Measurements from ENCODE around the gene CNNM1.

CNNM1 gene

DNA sequence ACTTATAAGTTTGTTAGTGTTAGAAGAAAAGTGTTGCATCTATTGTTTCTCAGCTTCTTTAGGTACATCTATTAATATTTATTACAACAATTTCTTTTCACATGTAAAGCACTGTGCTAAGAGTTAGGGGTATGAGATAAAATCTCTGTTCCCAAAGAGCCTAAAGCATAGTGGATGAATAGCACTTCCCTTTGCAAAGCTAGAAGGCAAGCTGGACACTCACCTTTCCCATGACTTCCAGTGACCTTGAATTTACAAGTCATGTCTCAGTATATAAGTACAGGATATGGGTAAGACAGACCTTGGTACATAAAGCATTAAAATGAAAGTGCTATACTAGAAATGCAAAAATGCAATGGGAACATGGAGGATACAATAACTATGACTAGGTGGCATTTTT, 8.7 kb downstream of the CNNM1 start:
- no peak for DNase-seq (ENCODE audit: low spot score)

DNA sequence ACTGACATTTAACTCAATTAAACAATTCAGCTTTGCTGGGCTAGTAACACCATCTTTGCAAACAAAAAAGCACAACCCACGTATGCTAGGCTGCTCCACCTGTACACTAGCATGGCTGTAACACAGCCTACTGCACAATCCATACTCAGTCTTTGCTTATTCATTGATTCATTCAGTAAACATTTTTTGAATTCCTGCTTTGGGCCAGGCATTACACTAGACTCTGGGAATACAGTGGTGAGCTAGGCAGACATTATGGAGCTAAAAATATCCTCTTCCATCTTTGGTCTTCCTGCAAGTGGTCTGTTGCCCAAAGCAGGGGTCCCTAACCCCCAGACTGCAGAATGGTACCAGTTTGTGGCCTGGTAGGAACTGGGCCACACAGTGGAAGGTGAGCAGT, 9.9 kb downstream of the CNNM1 start:
- no peak for DNase-seq (ENCODE audit: low spot score)

DNA sequence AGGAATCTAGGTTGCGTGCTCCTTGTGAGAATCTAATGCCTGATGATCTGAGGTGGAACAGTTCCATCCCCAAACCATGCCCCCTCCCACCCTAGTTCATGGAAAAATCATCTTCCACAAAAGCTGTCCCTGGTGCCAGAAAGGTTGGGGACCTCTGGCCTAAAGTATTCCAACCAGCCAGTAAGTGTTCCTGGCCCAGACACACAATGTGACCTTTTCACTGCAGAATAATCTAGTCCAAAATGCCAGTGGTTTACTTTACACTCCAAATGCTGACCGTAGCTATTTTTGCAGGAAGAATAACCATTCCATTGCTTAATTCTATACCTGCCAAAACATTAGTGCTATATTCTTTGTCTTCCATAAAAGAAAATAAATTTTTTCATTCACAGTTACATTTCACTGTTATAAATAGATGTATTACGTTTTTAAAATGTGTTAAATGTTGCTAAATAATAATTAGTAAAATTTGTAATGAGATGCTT, 10.4 kb downstream of the CNNM1 start:
- DNase-seq (ENCODE audit: low spot score) = no peak

DNA sequence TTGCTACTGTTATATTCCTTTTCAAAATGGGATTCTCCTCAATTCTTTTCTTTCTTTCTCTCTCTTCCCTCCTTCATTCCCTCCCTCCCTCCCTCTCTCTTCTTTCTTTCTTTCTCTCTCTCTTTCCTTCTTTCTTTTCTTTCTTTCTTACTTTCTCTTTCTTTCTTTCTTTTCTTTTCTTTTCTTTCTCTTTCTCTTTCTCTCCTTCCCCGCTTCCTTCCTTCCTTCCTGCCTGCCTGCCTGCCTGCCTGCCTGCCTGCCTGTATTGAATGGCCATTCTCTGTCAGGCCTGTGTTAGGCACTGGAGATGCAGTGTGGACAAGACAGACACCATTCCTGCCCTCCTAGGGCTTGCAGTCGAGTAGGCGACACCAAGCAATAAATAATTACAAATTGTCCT, 11.5 kb downstream of the CNNM1 start:
- DNase-seq (ENCODE audit: low spot score) = no peak

DNA sequence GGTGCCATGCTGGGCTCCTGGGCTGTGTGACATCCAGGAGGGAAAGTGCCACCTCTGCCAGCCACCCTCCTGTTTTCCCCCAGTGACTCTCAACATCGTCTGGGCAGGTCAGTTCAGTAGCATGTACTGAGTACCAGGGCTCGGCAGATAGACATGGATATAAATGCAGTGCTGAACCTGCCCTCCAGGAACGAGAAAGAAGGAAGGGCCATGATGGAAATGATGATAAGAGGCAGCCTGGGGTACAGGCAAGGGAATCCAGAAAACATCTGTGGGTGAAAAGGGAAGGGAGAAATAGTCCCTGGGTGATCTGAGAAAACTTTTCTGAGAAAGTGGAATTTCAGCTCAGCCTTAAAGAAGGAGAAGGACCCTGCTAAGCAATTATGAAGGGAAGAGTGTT, 12.1 kb downstream of the CNNM1 start:
- no peak for DNase-seq (ENCODE audit: low spot score)

DNA sequence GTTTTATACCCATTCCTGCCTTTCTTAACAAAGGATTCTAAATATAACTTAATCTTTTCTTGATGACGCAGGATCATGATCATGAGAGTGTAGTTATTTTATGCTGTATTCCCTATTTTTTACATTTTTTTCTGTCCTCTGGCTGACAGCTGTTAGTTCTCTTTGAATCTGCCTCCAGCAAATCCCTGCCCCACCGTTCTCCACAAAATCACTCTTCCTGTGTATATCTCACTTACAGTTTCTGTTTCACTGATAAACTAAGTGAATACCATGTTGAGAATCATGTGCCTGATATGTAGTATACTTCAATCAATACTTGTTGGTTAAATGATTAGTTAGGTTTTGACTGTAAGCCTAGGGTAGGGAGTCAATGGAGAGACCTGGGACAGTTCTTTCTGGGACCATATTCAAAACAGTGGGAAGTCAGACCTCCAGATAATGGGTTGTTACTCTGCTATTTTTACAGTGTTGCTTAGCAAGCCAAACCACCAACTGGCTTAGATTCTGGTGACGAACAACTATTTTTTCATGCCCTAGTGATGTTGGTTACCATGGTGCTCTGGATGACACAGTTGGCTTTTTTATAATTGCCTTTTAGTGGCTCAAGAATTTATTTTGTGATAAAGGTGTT, 12.8 kb downstream of the CNNM1 start:
- peak; percentile 68 for DNase-seq (ENCODE audit: low spot score)

DNA sequence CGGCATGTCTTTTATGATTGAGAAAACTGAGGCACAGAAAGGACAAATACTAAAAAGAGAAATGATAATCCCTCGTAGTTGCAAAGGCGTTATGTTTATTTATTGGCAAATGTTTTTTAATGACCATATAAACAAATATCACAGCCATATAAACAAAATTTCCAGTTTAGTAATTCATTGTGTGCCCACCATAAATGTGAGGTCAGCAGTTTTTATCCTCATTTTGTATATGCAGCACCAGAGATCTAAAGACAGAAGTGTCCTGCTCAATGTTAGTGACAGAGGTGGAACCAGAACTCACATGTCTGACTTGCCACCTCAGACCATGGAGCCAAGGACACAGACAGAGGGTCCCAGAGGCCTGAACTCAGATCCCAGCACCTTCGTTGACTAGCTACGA, 14.1 kb downstream of the CNNM1 start:
- DNase-seq (ENCODE audit: low spot score) = no peak

DNA sequence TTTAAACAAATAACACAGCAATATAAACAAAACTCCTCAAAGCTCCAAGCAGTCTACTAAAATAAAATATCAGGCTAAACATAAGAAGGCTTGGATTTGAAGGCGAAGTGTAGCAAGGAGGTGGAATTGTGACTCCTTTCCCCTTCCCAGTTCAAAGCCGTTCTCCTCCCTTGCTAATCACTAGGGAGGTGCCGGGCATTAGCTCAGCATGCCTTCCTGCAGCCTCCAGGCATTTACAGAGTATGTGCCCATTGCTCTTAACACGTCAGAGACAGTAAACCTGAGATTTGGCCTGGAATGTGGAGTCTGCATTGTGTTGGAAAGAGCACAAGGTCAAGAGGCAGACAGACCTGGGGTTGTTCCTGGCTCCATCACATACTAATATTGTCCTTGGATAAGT, 15.6 kb downstream of the CNNM1 start:
- no peak for DNase-seq (ENCODE audit: low spot score)

DNA sequence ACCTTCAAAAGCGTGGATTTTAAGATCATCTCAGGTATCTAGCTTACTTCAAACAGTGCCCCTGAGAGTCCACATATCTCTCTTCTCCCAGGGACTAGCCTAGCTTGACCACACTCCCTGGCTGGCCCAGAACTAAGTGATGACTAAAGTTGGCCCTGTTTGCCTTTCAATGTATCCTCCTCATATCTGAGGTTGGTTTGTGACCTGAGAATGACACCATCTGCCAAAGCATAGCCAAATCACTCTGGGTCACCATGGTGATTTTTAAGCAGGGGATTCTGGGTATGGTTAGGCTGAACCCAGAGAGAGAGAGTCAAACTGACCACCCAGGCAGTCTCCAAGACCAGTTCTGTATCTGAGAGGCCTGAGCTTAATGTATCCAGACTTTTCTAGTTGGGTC, 16.2 kb downstream of the CNNM1 start:
- DNase-seq (ENCODE audit: low spot score) = no peak

DNA sequence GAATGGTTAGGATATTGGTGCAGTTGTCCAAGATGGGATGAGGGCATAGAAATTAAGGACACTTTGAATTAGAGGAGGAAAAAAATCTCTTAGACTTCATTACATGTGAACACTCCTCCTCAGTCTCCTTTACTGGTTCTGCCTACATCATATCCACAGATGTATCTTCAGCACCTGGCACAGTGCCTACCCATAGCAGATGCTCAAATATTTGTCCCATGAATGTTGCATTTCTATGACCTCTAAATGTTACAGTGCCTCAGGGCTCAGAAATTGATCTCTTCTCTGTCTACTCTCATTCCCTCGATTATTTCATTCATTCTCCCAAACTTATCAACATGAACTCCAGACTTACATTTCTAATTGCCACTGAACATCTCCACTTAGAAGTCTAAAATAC, 17.1 kb downstream of the CNNM1 start:
- peak; percentile 45 for DNase-seq (ENCODE audit: low spot score)

DNA sequence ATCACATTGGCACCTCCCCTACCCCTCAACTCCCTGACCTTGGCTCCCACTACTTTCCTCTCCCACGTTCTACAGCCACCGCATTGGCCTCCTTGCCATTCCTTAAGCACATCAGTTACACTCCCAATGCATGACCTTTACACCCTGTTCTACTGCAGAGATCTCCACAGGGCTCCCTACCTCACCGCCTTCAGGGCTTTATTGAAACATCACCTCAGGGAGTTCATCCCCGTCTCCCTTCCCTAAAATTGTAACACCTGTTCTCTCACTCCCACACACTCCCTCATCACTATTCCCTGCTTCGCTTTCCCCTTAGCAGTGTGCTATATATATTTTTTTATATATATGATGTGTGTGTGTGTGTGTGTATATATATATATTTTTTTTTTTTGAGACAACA, 18.5 kb downstream of the CNNM1 start:
- DNase-seq (ENCODE audit: low spot score) = no peak

DNA sequence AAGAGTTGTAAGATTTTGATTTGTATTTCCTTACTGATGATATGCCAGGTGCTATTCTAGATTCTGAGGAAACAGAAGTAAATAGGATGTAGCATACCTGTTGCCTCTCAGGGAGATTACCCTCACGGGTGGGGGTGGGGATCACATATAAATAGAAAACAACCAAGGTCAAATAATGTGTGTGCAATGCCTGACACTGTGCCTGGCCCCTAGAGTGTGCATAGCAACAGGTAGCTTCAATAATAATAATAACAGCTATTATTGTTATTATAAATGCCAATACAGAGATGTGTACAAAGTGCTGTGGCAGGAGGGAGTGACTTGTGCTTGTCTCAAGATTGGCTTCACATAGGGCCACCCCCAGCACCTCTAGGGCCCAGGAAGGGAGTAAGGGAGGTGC, 24.0 kb downstream of the CNNM1 start:
- no peak for DNase-seq (ENCODE audit: low spot score)

DNA sequence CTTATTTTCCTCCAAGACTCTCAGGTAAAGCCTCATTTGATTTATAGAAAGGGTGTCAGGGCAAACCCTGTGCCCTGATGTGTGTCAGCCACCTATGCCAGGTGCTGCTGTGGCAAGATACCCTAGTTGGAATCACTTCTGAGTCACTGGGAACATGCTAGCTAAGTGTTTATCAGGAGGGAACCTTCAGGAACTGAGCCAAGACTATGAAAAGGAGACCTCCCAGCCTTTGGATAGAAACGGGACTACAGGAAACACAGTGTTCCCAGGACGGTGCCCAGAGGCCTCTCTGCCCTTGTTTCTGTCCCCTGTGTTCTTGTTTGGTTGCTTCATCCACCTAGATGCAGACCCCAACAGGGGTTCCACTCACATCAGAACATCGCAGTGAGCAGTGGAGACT, 28.5 kb downstream of the CNNM1 start:
- no peak for DNase-seq (ENCODE audit: low spot score)

DNA sequence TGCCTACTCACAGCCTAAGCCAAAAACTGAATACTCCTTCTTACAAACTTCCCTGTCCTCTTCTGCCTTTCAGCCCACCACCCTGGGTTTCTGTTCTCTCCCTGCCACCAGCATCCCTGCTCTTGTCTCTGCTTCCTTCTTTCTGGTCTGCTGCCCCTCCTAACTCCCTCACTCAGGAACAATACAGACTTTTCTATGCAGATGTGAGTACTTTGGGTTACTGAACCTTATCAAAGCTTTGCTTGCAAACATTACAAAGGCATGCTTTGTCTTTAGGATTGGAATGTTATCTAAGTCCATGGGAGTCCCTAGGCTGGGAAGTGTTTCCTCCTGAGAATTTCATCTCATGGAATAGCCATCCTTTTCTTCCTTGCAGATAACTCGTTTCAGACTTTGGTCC, 28.9 kb downstream of the CNNM1 start:
- no peak for DNase-seq (ENCODE audit: low spot score)

DNA sequence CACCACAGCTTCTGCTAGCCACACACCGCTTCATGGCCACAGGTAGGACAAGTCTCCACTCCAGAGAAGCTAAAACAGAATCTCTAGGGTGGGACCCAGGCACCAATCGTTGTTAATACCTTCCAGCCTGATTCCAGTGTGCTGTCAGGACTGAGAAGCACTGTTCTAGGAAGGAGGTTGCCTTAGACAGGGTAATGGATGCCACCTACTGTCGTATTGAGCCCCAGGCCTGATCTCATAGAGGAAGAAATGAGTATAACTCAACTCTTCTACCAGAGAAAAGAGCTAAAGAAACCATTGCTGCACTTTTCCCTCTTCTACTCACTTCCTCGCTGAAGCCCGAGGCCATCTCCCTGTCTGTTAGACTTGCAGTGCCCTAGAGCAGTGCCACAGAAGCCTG, 31.8 kb downstream of the CNNM1 start:
- DNase-seq (ENCODE audit: low spot score) = no peak

DNA sequence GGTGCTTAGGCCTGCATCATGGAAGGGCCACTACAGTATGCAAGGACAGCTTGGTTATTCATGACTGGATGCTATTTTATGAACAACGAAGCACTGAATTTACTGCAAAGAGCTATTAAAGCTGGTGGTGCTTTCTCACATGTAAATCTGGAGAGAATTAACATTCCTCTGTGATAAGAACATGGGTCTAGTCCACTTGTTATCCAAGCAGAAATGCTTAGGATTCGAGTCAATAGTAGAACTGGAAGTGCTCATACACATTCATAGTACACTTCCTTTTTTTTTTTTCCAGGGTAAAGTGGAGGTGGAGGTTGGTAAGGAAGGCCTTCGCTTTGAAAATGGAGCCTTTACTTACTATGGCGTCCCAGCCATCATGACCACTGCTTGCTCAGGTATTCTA, 35.0 kb downstream of the CNNM1 start:
- no peak for DNase-seq (ENCODE audit: low spot score)

DNA sequence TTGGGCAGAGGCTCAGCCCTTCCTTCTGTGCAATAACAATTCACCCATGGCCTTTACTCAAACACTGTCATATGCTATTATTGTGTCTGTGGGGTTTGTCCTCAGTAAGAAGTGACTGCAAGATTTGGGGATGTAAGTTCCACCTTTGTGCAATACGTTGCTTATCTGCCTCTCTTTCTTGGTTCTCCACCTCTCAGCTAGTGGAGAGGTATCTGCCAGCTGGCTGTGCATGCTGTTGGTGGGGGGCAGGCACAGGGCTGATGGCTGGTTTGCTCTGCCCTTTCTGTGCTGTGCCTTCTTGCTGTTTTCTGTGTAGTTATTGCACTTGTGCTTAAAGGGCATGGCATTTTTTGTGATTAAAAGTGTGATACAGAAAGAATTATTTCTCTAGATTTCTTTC, 36.2 kb downstream of the CNNM1 start:
- DNase-seq (ENCODE audit: low spot score) = peak; percentile 61

DNA sequence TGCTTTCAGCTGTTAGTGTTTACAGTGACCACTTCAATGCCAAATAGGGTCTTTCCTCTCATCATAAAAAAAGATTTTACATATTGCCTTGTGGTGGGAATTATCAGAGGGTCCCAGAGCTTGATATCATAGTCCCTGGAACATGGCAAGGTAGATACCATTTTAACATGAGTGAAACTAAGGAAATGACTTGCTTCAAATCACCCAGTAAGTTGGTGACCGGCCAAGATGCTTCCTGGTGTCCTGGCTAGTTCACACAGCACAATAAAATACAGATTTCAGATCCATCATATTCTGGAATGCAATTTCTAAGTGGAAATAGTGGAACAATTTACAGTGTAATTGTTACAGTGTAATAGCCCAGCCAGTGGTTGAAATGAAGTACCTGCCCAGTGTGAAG, 36.6 kb downstream of the CNNM1 start:
- peak; percentile 45 for DNase-seq (ENCODE audit: low spot score)

DNA sequence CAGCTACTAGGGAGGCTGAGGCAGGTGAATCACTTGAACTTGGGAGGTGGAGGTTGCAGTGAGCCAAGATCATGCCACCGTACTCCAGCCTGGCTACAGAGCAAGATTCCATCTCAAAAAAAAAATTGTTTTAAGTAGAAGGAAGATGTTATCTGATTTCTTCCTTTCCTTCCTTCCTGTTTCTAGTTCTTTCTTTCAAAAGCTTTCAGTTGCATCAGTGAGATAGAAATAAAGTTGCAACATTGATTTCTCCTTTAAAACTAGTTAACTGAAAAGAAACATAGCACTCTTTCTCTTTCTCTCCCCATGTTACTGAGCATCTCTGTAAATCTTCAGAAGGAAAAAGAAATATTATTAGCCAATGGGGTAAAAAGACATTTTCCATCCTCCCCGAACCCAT, 37.5 kb downstream of the CNNM1 start:
- no peak for DNase-seq (ENCODE audit: low spot score)

DNA sequence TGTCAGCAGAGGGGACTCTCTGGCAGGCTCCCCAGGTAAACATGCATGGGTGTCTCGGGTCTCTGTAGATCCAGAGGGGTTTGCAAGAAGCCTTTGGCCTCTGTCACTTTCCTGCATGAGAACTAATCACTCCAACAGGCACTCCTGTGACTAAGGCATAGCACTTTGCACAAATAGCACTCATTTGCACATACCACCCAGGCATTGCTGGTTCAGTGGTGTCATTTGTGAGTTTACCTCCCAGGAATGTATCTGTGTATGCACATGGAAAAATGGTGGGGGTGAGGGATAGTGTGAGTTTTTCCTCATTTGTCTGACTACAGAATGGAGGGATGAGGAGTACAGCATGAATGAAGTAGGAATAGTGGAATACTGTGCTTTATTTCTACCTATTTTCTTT, 39.5 kb downstream of the CNNM1 start:
- DNase-seq (ENCODE audit: low spot score) = no peak

DNA sequence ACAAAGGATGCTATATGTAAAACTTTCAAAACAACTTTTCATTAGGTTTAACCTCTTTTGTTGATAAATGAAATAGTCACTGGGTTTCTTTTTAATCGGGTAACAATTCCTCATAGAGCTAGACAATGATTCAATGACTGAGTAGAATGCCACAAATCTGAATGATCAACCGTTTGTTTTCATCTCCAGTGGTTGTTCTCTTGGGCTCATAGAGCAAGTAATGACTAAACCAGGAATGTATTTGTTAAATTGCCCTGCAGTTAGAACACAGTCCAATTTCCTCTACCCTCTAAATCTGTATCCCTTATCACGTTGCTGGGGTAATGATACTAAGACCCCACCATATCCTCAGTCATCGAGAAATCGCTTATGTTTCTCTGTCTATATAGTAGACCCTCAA, 40.0 kb downstream of the CNNM1 start:
- no peak for DNase-seq (ENCODE audit: low spot score)

DNA sequence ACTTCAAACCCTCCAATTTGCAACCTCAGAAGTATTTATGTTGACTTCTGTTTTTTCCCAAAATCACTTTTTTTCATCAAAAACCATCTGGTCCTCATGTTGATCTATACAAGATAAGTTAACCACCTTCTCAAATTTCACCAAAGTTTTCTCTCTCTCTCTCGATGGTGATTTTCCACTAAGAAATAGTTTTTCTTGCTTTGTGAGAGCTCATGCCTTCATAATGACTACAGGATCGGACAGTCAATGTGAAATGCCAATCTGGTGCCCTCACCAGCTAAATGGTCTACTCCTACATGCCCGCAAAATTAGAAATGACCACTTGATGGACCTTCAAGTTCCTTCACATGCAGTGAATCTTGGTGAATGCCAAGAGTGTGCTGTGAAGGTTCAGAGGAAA, 40.4 kb downstream of the CNNM1 start:
- DNase-seq (ENCODE audit: low spot score) = no peak

DNA sequence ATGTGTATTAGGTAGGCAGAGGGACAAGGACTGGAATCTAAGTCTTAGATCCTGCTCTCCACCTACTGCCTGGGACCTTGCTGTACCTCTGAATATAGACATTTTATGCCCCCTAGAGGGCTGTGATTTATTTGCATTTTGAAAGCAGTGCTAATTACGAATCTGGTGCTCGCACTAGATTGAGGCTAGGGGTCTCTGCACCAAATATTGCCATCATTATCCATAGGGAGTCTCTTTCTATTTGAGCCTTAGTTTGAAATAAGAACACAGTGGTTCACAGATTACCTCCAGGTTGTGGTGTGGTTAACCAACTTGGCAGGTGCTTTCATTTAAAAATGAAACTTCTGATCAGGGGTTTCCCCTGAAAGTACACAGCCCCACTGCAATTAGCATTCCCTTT, 41.8 kb downstream of the CNNM1 start:
- DNase-seq (ENCODE audit: low spot score) = no peak

DNA sequence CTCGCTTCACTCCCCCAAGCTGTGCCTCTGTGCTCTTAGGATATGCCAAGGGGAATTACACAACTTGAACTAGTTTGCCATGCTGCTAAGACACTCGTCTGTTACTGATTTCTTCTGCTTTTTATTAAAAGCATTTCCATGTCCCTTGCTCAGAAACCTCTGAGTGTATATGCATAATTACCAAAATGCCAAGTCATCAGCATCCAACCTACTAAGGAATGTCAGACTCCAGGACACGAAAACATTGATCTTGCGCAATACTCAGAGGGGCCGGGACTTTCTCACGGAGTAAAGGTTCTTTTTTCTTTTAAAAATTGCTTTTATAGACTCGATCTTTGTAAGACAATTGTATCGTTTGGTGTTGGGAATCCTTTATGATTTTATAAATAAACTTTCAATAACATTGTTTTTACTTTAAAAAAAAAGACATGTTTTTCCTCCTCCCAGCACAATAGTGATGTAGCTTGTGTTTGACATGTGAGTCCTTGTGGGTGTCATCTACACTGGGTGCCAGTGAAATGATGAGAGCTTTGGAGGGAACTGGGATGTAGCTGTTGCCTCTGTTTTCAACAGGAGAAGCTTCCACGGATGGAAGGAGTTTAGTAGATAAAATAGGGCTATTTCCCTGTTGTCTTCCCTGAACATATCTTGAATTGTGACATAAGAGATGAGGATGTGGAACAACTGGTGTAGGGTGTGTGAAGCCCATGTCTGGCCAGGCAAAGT, 43.6 kb downstream of the CNNM1 start:
- no peak for DNase-seq (ENCODE audit: low spot score)

Data from cerebellar cortex (tissue), 1 donor.